Transverse colon (tissue), 4 donors: Measurements from ENCODE around the gene FKBP7. TPM values are rescaled to one million over a fixed set of nuclear protein-coding genes. Genes with fewer than 3 reads are reported as not detected.
A peak's percentile ranks its signal among the peaks of the same experiment; 100 is the strongest.

Source experiments
- DNase-seq: peaks from one replicate; pipeline ENCODE4 v3.0.0-alpha.2; 2019
- H3K27ac ChIP-seq, 4 donors: fragments of 200-600 bp; sonication (generic); 2 replicates each; pipeline ENCODE4 v1.5.1; 2016 to 2018; ENCODE audit warnings: inconsistent platforms in 4 of 4
- H3K27me3 ChIP-seq: fragments of 200-600 bp; sonication (generic); 2 replicates; pipeline ENCODE4 v1.5.1; 2017; ENCODE audit warnings: inconsistent platforms
- H3K36me3 ChIP-seq, 4 donors: fragments of 200-600 bp; sonication (generic); 2 replicates each; pipeline ENCODE4 v1.5.1; 2017 to 2019; ENCODE audit warnings: inconsistent platforms in 4 of 4
- H3K4me1 ChIP-seq, 4 donors: fragments of 200-600 bp; sonication (generic); 2 replicates each; pipeline ENCODE4 v1.5.1; 2017 to 2020; ENCODE audit warnings: inconsistent platforms in 4 of 4
- H3K4me3 ChIP-seq, 4 donors: fragments of 200-600 bp; sonication (generic); 1 replicate in 1 of 4; 2 replicates in 3 of 4; pipeline versions ENCODE4 v1.5.1 to v1.6.1; 2017 to 2019; ENCODE audit warnings: inconsistent platforms in 4 of 4
- H3K9me3 ChIP-seq, 2 donors: fragments of 200-600 bp; sonication (generic); 2 replicates each; pipeline ENCODE4 v1.5.1; 2017 to 2019; ENCODE audit warnings: inconsistent platforms in 2 of 2
- CTCF ChIP-seq, 5 experiments: fragments of 200-600 bp in 3 of 5; fragments of 450-650 bp in 2 of 5; sonication (generic) in 3 of 5; IDR thresholded peaks; 1 replicate in 2 of 5; 2 replicates in 3 of 5; pipeline ENCODE4 v1.5.1; 2016 to 2017; ENCODE audit warnings: antibody characterized with exemption in 5 of 5, inconsistent platforms in 3 of 5, mild to moderate bottlenecking in 2 of 5, moderate library complexity in 1 of 5
- EP300 ChIP-seq: sonication (generic); formaldehyde crosslinking; IDR thresholded peaks from one replicate; pipeline ENCODE4 v1.6.1; 2017; ENCODE audit warnings: antibody characterized with exemption, low read depth
- POLR2AphosphoS5 ChIP-seq, 3 donors: sonication (generic); formaldehyde crosslinking; IDR thresholded peaks; one replicate each; pipeline ENCODE4 v1.6.1; 2016; ENCODE audit warnings: antibody characterized with exemption in 3 of 3
- WGBS, 2 donors: methylation state at CpG; one replicate each; pipeline ENCODE4 v1.1.5; 2018; ENCODE audit warnings: low coverage in 1 of 2; 5-methylcytosine and 5-hydroxymethylcytosine counted together
- in situ Hi-C, 4 donors: fragments of 200-750 bp; cut with MboI; loops; one replicate each; pipeline versions ENCODE4 v1.15.0 to v1.15.1; 2017; ENCODE audit warnings: low sequenced_read_pairs in 3 of 4, low pct_ligation_motif_present in 1 of 4, low pct_unique_long_range_greater_than_20kb in 1 of 4
- intact Hi-C: fragments of 100-400 bp; cut with DNase I; formaldehyde crosslinking; loops from one replicate; pipeline ENCODE4 v1.15.1; 2023; ENCODE audit warnings: low total_unique reads
- total RNA-seq, 4 donors: library from RNA; depleted of rRNA; stranded (reverse); fragments of >200 nt; gene quantifications; one replicate each; pipeline ENCODE4 v1.1.0, GENCODE V29; 2016

FKBP7 gene
- total RNA-seq, 4 donors from 2014 or later, result 0.37 to 5.2 (median 2.6) TPM; not detected in 1

- in situ Hi-C loops, result loop anchor here (25.0 kb wide), 2 partner anchors 277 to 302 kb away; partner anchors contain the start of gene RBM45 (in 2 of the 4)
- Histone ChIP-seq H3K9me3 (no peaks in the 10 kb centered on the region), H3K4me3 (peak overlapping the region in 3 of 4 donors; percentile 56 to 78 (median 66)), H3K4me1 (peaks cover 4 to 33% (median 7%) of the 10 kb centered on the region in 4 donors), H3K36me3 (no peaks in the 10 kb centered on the region), H3K27me3 (no peaks in the 10 kb centered on the region), H3K27ac (peak overlapping the region; percentile 85 to 94 (median 92))
- intact Hi-C loops, result no loop called here
- peak; percentile 77 to 87 (median 83) for TF ChIP-seq CTCF (IDR thresholded peaks at IDR 0.05)
- TF ChIP-seq POLR2AphosphoS5 (IDR thresholded peaks at IDR 0.05), result peak; percentile 20 to 55 (median 55)
- TF ChIP-seq EP300, result no peak
- peak; percentile 90 for DNase-seq
- WGBS, 2 donors, result 17 to 21% methylated on average over 14 to 21 of the region's 21 CpGs
Measured at GRCh38 chr2:178414266-178415247, 63.8 kb downstream of the FKBP7 start.

Other genes starting within 250 kb of the FKBP7 start
- 100 to 1,000 TPM in 1 of 4 donors, 10 to 100 TPM in 3; 35.6 to 317 (median 56.9) TPM for gene PRKRA, start 27.4 kb downstream of the FKBP7 start, total RNA-seq
- gene PJVK, start 27.2 kb downstream of the FKBP7 start, total RNA-seq, result 1 to 10 TPM in 2 of 4 donors, not detected in 2; 1.6 to 3.2 TPM
- 10 to 100 TPM in 3 of 4 donors, 1 to 10 TPM in 1; 8.2 to 83.2 (median 11.0) TPM for gene PLEKHA3, start 1.9 kb upstream of the FKBP7 start, total RNA-seq